ENCODE results near the gene RGS9BP. TPM values are rescaled to one million over a fixed set of nuclear protein-coding genes. Genes with fewer than 3 reads are reported as not detected.
"Not testable (repeated sequence)": the region's sequence is repeated elsewhere in the genome, so short reads cannot be mapped to it uniquely, and the experiment has no call there.

RGS9BP gene
- 0.12 and 0.15 TPM in 2 replicates for total RNA-seq (2014; rRNA removed; shearing (Covaris generic))
- 0.08 and 1.2 TPM in 2 replicates for polyA plus RNA-seq (2014; cell fraction: nucleus; rRNA removed)

- no peak for DNase-seq (ENCODE audit: extremely low read depth, low read depth)
These were observed at the start of gene RGS9BP for GRCh38 chr19:32675720-32676185. RGS9BP (plus strand) TSS chr19:32675848; CDS start chr19:32676264, 416 bp downstream.

- DNase-seq (ENCODE audit: extremely low read depth, low read depth): no peak
These were observed 48.7 kb upstream of the RGS9BP start for GRCh38 chr19:32626969-32627368.

- DNase-seq (ENCODE audit: extremely low read depth, low read depth): no peak
These were observed 47.9 kb upstream of the RGS9BP start for GRCh38 chr19:32627714-32628270.

GRCh38 chr19:32630338-32630737, 45.3 kb upstream of the RGS9BP start:
- no peak for DNase-seq (ENCODE audit: extremely low read depth, low read depth)

- no peak for DNase-seq (ENCODE audit: extremely low read depth, low read depth)
These were observed 44.3 kb upstream of the RGS9BP start for GRCh38 chr19:32631381-32631780.

- DNase-seq (ENCODE audit: extremely low read depth, low read depth): no peak
These were observed 38.2 kb upstream of the RGS9BP start for GRCh38 chr19:32637480-32637879.

- DNase-seq (ENCODE audit: extremely low read depth, low read depth): no peak
These were observed 37.0 kb upstream of the RGS9BP start for GRCh38 chr19:32638625-32639024.

GRCh38 chr19:32642771-32643170, 32.9 kb upstream of the RGS9BP start:
- DNase-seq (ENCODE audit: extremely low read depth, low read depth): no peak

- no peak for DNase-seq (ENCODE audit: extremely low read depth, low read depth)
These were observed 29.1 kb upstream of the RGS9BP start for GRCh38 chr19:32646556-32646955.

- no peak for DNase-seq (ENCODE audit: extremely low read depth, low read depth)
These were observed 28.3 kb upstream of the RGS9BP start for GRCh38 chr19:32647361-32647760.

- no peak for DNase-seq (ENCODE audit: extremely low read depth, low read depth)
These were observed 25.9 kb upstream of the RGS9BP start for GRCh38 chr19:32649751-32650150.

GRCh38 chr19:32650671-32651070, 25.0 kb upstream of the RGS9BP start:
- no peak for DNase-seq (ENCODE audit: extremely low read depth, low read depth)

- no peak for DNase-seq (ENCODE audit: extremely low read depth, low read depth)
These were observed 23.9 kb upstream of the RGS9BP start for GRCh38 chr19:32651729-32652140.

- not testable (repeated sequence) for DNase-seq (ENCODE audit: extremely low read depth, low read depth)
These were observed 23.3 kb upstream of the RGS9BP start for GRCh38 chr19:32652331-32652730.

- no peak for DNase-seq (ENCODE audit: extremely low read depth, low read depth)
These were observed 22.6 kb upstream of the RGS9BP start for GRCh38 chr19:32652894-32653598.

GRCh38 chr19:32653599-32653915, 22.1 kb upstream of the RGS9BP start:
- no peak for DNase-seq (ENCODE audit: extremely low read depth, low read depth)

- not testable (repeated sequence) for DNase-seq (ENCODE audit: extremely low read depth, low read depth)
These were observed 19.3 kb upstream of the RGS9BP start for GRCh38 chr19:32656379-32656778.

GRCh38 chr19:32658075-32658474, 17.6 kb upstream of the RGS9BP start:
- no peak for DNase-seq (ENCODE audit: extremely low read depth, low read depth)

- DNase-seq (ENCODE audit: extremely low read depth, low read depth): no peak
These were observed 17.1 kb upstream of the RGS9BP start for GRCh38 chr19:32658527-32658926.

- DNase-seq (ENCODE audit: extremely low read depth, low read depth): no peak
These were observed 14.3 kb upstream of the RGS9BP start for GRCh38 chr19:32661318-32661717.

GRCh38 chr19:32662186-32662585, 13.5 kb upstream of the RGS9BP start:
- no peak for DNase-seq (ENCODE audit: extremely low read depth, low read depth)

GRCh38 chr19:32666084-32666483, 9.6 kb upstream of the RGS9BP start:
- DNase-seq (ENCODE audit: extremely low read depth, low read depth): no peak
